OCI-M2 (cell line): ENCODE measurements around the gene DYNC1LI2.
A peak's percentile ranks its signal among the peaks of the same experiment; 100 is the strongest.
"Not testable (repeated sequence)": the region's sequence is repeated elsewhere in the genome, so short reads cannot be mapped to it uniquely, and the experiment has no call there.

Source experiments
- DNase-seq: peaks from one replicate; lab custom pipeline; 2025; ENCODE audit not compliant: unreplicated experiment; lab: John Stamatoyannopoulos, UW

Gene DYNC1LI2

DNA sequence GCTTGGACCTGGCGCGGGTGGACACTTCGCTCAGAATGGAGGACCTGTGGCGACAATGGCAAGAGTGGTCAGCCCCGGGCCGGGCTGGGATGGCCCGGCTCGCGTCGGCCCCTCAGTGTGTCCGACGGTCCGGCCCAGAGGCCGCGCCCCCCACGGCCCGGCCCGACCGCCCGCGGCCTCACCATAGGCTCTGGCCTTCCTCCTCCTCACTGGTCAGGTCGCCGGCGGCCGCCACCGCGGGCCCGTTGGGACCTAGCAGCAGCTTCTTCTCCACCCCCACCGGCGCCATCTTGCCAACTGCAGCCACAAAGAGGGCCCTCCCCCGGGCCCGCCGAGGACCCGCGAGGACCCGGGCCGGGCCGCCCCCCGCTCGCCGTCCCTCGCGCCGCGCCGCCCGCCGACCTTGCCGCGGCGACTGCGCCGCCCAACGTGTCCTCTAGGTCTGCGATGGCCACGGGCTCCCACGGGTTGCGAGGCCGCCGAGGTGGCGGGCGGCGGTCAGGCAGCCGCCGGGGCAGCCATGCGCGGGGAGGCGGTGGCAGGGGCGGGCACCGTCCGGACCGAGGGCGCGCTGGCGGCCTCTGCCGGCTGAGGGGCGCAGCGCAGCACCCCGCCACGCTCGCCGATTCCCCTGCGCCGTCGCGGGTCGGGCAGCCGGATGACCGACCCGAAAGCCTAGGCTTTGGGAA lies at the start of gene DYNC1LI2:
Gene DYNC1LI2 (minus strand): TSS at position 307 of the 689 bp plus-strand sequence. CDS start 18 bp downstream, at position 289.
- peak; percentile 7 for DNase-seq

DNA sequence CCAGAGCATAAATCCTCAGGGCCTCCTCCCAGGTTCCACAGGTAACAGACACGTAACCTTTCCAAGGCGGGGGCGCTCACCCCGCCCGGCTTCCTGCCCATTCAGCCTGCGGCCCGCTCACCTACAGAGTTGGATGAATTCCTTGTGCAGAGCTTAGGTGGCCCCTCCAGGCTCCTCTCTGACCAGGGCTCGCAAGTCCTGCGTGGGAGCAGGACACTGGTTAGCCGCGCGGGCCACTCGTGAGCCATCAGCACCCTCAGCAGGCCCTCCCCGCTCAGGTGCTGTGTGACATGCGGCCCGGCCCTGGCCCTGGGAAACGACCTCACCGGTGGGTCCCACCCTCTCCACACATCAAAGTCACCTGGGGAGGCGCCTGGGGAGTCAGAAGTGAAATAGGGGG lies 49.4 kb upstream of the DYNC1LI2 start:
- no peak for DNase-seq

DNA sequence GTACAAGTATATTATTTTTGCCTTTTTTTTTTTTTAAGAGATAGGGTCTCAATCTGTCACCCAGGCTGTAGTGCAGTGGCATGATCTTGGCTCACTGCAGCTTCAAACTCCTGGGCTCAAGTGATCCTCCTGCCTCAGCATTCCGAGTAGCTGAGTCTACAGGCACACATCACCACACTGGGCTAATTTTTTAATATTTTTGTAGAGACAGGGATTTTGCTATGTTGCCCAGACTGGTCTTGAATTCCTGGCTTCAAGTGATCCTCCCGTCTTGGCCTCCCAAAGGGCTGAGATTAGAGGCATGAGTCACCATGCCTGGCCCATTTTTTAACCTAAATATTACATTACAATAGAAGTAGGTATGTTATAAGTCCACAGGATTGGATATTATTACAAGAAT lies 46.8 kb upstream of the DYNC1LI2 start:
- DNase-seq: no peak

- DNase-seq: not testable (repeated sequence)
Observed at GRCh38 chr16:66793984-66794383, 42.6 kb upstream of the DYNC1LI2 start.

- DNase-seq: no peak
Observed at GRCh38 chr16:66790130-66790733, 38.8 kb upstream of the DYNC1LI2 start.

DNA sequence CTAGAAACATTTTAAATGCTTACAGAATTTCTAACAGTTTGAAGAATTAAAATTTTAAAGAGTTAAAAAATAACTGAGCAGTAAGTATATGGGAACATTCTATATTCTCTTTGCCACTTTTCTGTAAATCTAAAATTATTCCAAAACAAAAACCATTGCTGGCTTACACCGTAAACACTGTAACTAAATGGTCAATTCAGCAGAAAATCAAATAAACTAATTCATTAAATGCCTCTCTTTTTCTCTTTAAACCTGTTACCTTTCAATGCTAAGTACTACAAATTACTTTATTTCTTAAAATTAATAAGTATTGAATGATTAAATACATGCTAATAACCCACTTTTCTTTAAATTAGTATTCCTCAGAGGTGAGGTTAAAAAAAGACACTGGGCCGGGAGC lies 36.0 kb upstream of the DYNC1LI2 start:
- DNase-seq: no peak

DNA sequence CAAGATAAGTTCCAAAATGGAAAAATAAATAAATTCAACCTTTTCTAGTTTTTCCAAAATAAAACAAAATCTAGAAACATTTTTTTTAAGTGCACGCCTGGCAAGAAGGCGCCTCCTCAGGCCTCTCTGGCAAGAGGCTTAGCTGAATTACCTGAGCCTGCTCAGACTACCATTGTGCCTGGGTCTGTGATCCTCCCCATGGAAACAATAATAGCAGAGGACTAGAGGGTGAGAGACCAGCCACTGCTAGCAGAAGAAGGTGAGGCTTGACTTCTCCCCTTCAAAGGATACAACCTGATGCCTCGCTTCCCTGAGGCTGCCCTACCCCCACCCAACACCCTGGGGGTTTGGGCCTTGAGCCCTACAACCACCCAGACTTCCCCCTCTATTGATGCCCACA lies 35.1 kb upstream of the DYNC1LI2 start:
- no peak for DNase-seq

- no peak for DNase-seq
Observed at GRCh38 chr16:66776457-66776856, 25.0 kb upstream of the DYNC1LI2 start.

GRCh38 chr16:66774981-66775380 lies 23.6 kb upstream of the DYNC1LI2 start:
- no peak for DNase-seq

DNA sequence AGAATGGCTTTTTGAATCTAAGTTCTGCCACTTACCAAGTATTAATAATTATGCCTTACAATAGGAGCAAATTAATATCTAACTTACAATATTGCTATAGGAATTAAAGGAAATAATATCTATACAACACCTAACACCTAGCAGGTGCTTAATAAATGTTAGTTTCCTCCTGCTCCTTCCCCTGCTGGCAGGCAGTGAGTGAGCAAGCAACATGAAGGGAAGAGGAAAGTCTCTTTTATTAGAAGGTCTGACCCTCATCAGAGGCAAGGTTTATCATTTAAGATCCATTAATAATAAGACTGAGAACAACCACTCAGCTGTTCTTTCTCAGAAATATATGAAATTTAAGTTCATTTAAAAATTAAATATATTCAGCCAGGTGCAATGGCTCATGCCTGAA lies 6.7 kb upstream of the DYNC1LI2 start:
- no peak for DNase-seq

DNA sequence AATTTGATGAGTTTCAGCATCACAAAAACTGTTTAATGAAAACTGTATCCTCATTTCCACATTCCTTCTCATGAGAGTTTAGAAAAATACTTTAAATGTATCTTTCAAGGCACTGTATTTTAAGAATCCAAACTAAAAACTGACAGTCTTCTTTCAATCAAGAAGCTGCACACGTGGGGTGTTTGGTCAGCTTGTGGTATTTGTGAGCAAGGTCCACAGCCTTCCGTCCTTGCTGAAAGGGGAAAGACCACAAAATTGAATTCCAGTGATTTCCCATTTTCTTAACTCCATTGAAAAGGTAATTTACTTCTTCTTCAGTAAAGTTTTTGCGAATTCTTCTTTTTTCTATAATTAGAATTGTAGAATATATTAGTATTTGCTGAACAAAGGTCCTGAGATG lies 3.4 kb upstream of the DYNC1LI2 start:
- no peak for DNase-seq

GRCh38 chr16:66754211-66754610 lies 2.8 kb upstream of the DYNC1LI2 start:
- DNase-seq: no peak

GRCh38 chr16:66752958-66753357 lies 1.5 kb upstream of the DYNC1LI2 start:
- DNase-seq: no peak

- no peak for DNase-seq
Observed at GRCh38 chr16:66752379-66752778, 970 bp upstream of the DYNC1LI2 start.

DNA sequence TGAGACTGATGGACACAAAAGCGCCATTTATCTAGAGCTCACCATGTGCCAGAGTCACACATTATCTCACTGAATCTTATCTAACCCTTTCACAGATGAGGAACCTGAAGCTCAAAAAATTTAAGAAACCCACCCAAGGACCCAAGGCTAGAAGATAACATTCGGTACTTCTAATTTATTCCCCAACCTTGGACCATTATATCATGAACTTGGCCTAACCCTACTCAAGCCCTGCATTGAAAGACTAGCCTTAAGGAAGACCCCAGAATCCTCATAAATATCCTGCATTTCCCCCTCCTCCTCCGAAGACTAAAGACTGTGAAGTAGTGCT lies 548 bp upstream of the DYNC1LI2 start:
- no peak for DNase-seq

- DNase-seq: no peak
Observed at GRCh38 chr16:66751053-66751302, 431 bp downstream of the DYNC1LI2 start.

- DNase-seq: no peak
Observed at GRCh38 chr16:66750279-66751052, 943 bp downstream of the DYNC1LI2 start.

GRCh38 chr16:66746682-66747081 lies 4.7 kb downstream of the DYNC1LI2 start:
- no peak for DNase-seq

DNA sequence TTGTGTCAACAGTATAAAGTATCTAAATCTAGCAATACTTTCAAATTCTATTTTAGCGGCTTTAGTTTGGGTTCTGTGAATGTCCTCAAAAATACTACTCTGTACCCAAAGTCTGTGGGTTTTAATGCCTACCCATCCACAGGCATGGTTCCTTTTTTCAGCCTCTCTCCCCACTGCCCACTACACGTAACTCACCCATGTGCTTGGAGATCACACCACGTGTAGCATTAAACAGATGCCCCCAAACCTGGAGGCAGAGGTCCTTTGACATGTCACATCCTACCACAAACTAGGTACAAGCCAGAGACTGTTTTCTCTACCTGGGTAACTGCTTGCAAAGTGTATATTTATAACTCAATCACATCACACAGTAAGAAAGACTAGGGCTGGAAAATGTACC lies 5.4 kb downstream of the DYNC1LI2 start:
- no peak for DNase-seq

- no peak for DNase-seq
Observed at GRCh38 chr16:66741950-66742808, 9.2 kb downstream of the DYNC1LI2 start.

- DNase-seq: no peak
Observed at GRCh38 chr16:66741169-66741900, 10.1 kb downstream of the DYNC1LI2 start.
